Measurements from ENCODE around the gene EPS8.

- no peak for TF ChIP-seq CTCF (IDR thresholded peaks at IDR 0.05)
- no peak for TF ChIP-seq EZH2 (IDR thresholded peaks at IDR 0.05; ENCODE audit: borderline replicate concordance, insufficient read depth, low read depth, low read length, poor library complexity, severe bottlenecking)
These were observed 30.7 kb upstream of the EPS8 start for GRCh38 chr12:15819644-15820437.
